ENCODE results near the gene GPR37L1. TPM values are rescaled to one million over a fixed set of nuclear protein-coding genes. Genes with fewer than 3 reads are reported as not detected.

Gene GPR37L1
- total RNA-seq, 1 experiment from 2014 or later: 0.12 TPM

- Mint-ChIP-seq H3K27ac (ENCODE audit: unreplicated experiment) (no peak overlapping the region), H3K36me3 (ENCODE audit: insufficient read depth, unreplicated experiment) (peaks cover 28% of the 10 kb centered on the region), H3K4me3 (ENCODE audit: low read depth, unreplicated experiment) (no peak overlapping the region), H3K9me3 (ENCODE audit: low read depth, unreplicated experiment) (no peaks in the 10 kb centered on the region), H3K4me1 (ENCODE audit: low read depth, unreplicated experiment) (peaks cover 12% of the 10 kb centered on the region), H3K27me3 (ENCODE audit: unreplicated experiment) (peaks cover 4% of the 10 kb centered on the region)
- BruUV-seq (replicated peaks): no TSS peak
- no peak for DNase-seq
- intact Hi-C loops (cut with micrococcal nuclease; ENCODE audit: unreplicated experiment): no loop called here
- CTCF ChIA-PET: interaction anchor here (0.6 to 0.9 kb wide), 2 partner anchors 8 to 173 kb away, joined by 3 read pairs; no protein-coding TSS in a partner anchor
- TF ChIP-seq CTCF (IDR thresholded peaks at IDR 0.05; ENCODE audit: unreplicated experiment): no peak
Measured at GRCh38 chr1:202146279-202146678, 23.6 kb downstream of the GPR37L1 start.

- peaks cover 12% of the 10 kb centered on the region for H3K4me1 Mint-ChIP-seq (ENCODE audit: low read depth, unreplicated experiment)
- CTCF ChIA-PET: interaction anchor here (0.6 kb wide), 1 partner anchor 348 kb away, joined by 5 read pairs; no protein-coding TSS in a partner anchor
- no peak for DNase-seq
- intact Hi-C loops (cut with micrococcal nuclease; ENCODE audit: unreplicated experiment): no loop called here
- no peak overlapping the region for H3K4me3 Mint-ChIP-seq (ENCODE audit: low read depth, unreplicated experiment)
- H3K27me3 Mint-ChIP-seq (ENCODE audit: unreplicated experiment): peaks cover 8% of the 10 kb centered on the region
- BruUV-seq (replicated peaks): no TSS peak
- no peak overlapping the region for H3K27ac Mint-ChIP-seq (ENCODE audit: unreplicated experiment)
- peaks cover 28% of the 10 kb centered on the region for H3K36me3 Mint-ChIP-seq (ENCODE audit: insufficient read depth, unreplicated experiment)
- no peaks in the 10 kb centered on the region for H3K9me3 Mint-ChIP-seq (ENCODE audit: low read depth, unreplicated experiment)
- no peak for TF ChIP-seq CTCF (IDR thresholded peaks at IDR 0.05; ENCODE audit: unreplicated experiment)
Measured at GRCh38 chr1:202146993-202147392, 24.3 kb downstream of the GPR37L1 start.

GRCh38 chr1:202148391-202148790 lies 25.7 kb downstream of the GPR37L1 start:
- TF ChIP-seq CTCF (IDR thresholded peaks at IDR 0.05; ENCODE audit: unreplicated experiment): no peak
- BruUV-seq (replicated peaks): no TSS peak
- Mint-ChIP-seq H3K27ac (ENCODE audit: unreplicated experiment) (no peak overlapping the region), H3K4me1 (ENCODE audit: low read depth, unreplicated experiment) (peaks cover 6% of the 10 kb centered on the region), H3K4me3 (ENCODE audit: low read depth, unreplicated experiment) (no peak overlapping the region), H3K9me3 (ENCODE audit: low read depth, unreplicated experiment) (no peaks in the 10 kb centered on the region), H3K36me3 (ENCODE audit: insufficient read depth, unreplicated experiment) (peaks cover 21% of the 10 kb centered on the region), H3K27me3 (ENCODE audit: unreplicated experiment) (peaks cover 8% of the 10 kb centered on the region)
- CTCF ChIA-PET: interaction anchor here (0.6 kb wide), 1 partner anchor 897 kb away, joined by 9 read pairs; no protein-coding TSS in a partner anchor
- no peak for DNase-seq
- intact Hi-C loops (cut with micrococcal nuclease; ENCODE audit: unreplicated experiment): no loop called here

- H3K27ac Mint-ChIP-seq (ENCODE audit: unreplicated experiment): no peak overlapping the region
- DNase-seq: no peak
- H3K36me3 Mint-ChIP-seq (ENCODE audit: insufficient read depth, unreplicated experiment): peaks cover 9% of the 10 kb centered on the region
- peaks cover 8% of the 10 kb centered on the region for H3K27me3 Mint-ChIP-seq (ENCODE audit: unreplicated experiment)
- H3K9me3 Mint-ChIP-seq (ENCODE audit: low read depth, unreplicated experiment): no peaks in the 10 kb centered on the region
- peaks cover 4% of the 10 kb centered on the region for H3K4me1 Mint-ChIP-seq (ENCODE audit: low read depth, unreplicated experiment)
- TF ChIP-seq CTCF (IDR thresholded peaks at IDR 0.05; ENCODE audit: unreplicated experiment): no peak
- BruUV-seq (replicated peaks): no TSS peak
- intact Hi-C loops (cut with micrococcal nuclease; ENCODE audit: unreplicated experiment): no loop called here
- no peak overlapping the region for H3K4me3 Mint-ChIP-seq (ENCODE audit: low read depth, unreplicated experiment)
- CTCF ChIA-PET: no interaction called here
Measured at GRCh38 chr1:202149566-202149965, 26.8 kb downstream of the GPR37L1 start.
